ENCODE data around the gene HEATR1. TPM values are rescaled to one million over a fixed set of nuclear protein-coding genes. Genes with fewer than 3 reads are reported as not detected.

Gene HEATR1
- total RNA-seq, 1 experiment from 2014 or later: 68.3 TPM

GRCh38 chr1:236507022-236507700, 97.2 kb downstream of the HEATR1 start:
- TF ChIP-seq MAX (IDR thresholded peaks at IDR 0.05) (no peak), ZFX (IDR thresholded peaks at IDR 0.05) (no peak), SIN3A (IDR thresholded peaks at IDR 0.05; ENCODE audit: low read depth) (no peak), FOSL1 (IDR thresholded peaks at IDR 0.05; ENCODE audit: low read depth) (no peak), ZNF274 (IDR thresholded peaks at IDR 0.05; ENCODE audit: low read depth, low read length) (no peak), SP1 (IDR thresholded peaks at IDR 0.05; ENCODE audit: low read depth) (no peak), EZH2 (IDR thresholded peaks at IDR 0.05) (no peak), JUND (IDR thresholded peaks at IDR 0.05) (no peak), RAD21 (IDR thresholded peaks at IDR 0.05; ENCODE audit: low read depth) (no peak), CBX3 (IDR thresholded peaks at IDR 0.05; ENCODE audit: low read depth) (no peak), EZH2phosphoT487 (IDR thresholded peaks at IDR 0.05; ENCODE audit: borderline replicate concordance) (no peak), CEBPB (IDR thresholded peaks at IDR 0.05; ENCODE audit: low read depth) (no peak), CTCF (IDR thresholded peaks at IDR 0.05 in 2 of 3, conservative IDR thresholded peaks at IDR 0.05 in 1 of 3; ENCODE audit: borderline replicate concordance in 1 of 3, insufficient read depth in 1 of 3, low read depth in 2 of 3, low read length in 2 of 3) (no peak), TCF7L2 (IDR thresholded peaks at IDR 0.05; ENCODE audit: borderline replicate concordance, extremely low read depth, insufficient read depth, insufficient read length) (no peak), POLR2AphosphoS5 (IDR thresholded peaks at IDR 0.05; ENCODE audit: low read depth, low read length) (no peak), ELF1 (IDR thresholded peaks at IDR 0.05; ENCODE audit: borderline replicate concordance, low read depth) (no peak), YY1 (IDR thresholded peaks at IDR 0.05; ENCODE audit: extremely low read depth, insufficient replicate concordance, low read depth, low read length) (no peak), SRF (IDR thresholded peaks at IDR 0.05; ENCODE audit: low read depth) (no peak), REST (IDR thresholded peaks at IDR 0.05; ENCODE audit: low read depth) (no peak)
- intact Hi-C loops (cut with micrococcal nuclease): no loop called here

More at GRCh38 chr1:236507022-236507700, 97.2 kb downstream of the HEATR1 start:
- ChIA-PET RAD21 (ENCODE audit: low non-redundant PET in 1 of 2, low total read pairs in 2 of 2, uncharacterized antibody in 2 of 2, unreplicated experiment in 2 of 2) (no interaction called here), POLR2A (no interaction called here), CTCF (no interaction called here)
- Histone ChIP-seq H4K20me1 (ENCODE audit: insufficient read depth) (no peaks in the 10 kb centered on the region), H3K4me2 (ENCODE audit: low read length) (no peak overlapping the region), H2AFZ (ENCODE audit: low read depth, low read length, poor library complexity, severe bottlenecking) (no peak overlapping the region), H3K4me3 (replicated peaks in 1 of 2; ENCODE audit: low read depth in 1 of 2, low read length in 2 of 2) (no peak overlapping the region), H3K79me2 (ENCODE audit: insufficient read depth, low read length) (no peaks in the 10 kb centered on the region), H3K27me3 (ENCODE audit: insufficient read depth, low read length) (no peaks in the 10 kb centered on the region), H3K4me1 (ENCODE audit: control insufficient read depth in 1 of 2, insufficient read depth in 2 of 2, low read length in 2 of 2) (peaks cover 16 to 17% of the 10 kb centered on the region in 2 experiments), H3K9me3 (ENCODE audit: control insufficient read depth in 1 of 2, insufficient read depth in 1 of 2, low read depth in 1 of 2, low read length in 2 of 2) (no peaks in the 10 kb centered on the region), H3K27ac (ENCODE audit: low read depth, low read length) (no peak overlapping the region), H3K36me3 (ENCODE audit: control insufficient read depth in 1 of 2, insufficient read depth in 2 of 2, low read length in 2 of 2) (no peaks in the 10 kb centered on the region), H3K9me2 (ENCODE audit: insufficient read depth) (no peaks in the 10 kb centered on the region), H3K9ac (ENCODE audit: low read length) (no peak overlapping the region)
- ATAC-seq: no peak
- DNase-seq (ENCODE audit: low read depth, low spot score): no peak
- BruUV-seq (replicated peaks): no TSS peak

Measured in HCT116 (cell line).